ENCODE measurements around the gene BCL7A. TPM values are rescaled to one million over a fixed set of nuclear protein-coding genes. Genes with fewer than 3 reads are reported as not detected.

Gene BCL7A
- total RNA-seq, 4 donors from 2014 or later, result 18.3 to 27.2 (median 22.7) TPM

GRCh38 chr12:122088179-122088810 lies 66.6 kb downstream of the BCL7A start:
- TF ChIP-seq, protein P1, sequence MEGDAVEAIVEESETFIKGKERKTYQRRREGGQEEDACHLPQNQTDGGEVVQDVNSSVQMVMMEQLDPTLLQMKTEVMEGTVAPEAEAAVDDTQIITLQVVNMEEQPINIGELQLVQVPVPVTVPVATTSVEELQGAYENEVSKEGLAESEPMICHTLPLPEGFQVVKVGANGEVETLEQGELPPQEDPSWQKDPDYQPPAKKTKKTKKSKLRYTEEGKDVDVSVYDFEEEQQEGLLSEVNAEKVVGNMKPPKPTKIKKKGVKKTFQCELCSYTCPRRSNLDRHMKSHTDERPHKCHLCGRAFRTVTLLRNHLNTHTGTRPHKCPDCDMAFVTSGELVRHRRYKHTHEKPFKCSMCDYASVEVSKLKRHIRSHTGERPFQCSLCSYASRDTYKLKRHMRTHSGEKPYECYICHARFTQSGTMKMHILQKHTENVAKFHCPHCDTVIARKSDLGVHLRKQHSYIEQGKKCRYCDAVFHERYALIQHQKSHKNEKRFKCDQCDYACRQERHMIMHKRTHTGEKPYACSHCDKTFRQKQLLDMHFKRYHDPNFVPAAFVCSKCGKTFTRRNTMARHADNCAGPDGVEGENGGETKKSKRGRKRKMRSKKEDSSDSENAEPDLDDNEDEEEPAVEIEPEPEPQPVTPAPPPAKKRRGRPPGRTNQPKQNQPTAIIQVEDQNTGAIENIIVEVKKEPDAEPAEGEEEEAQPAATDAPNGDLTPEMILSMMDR (IDR thresholded peaks at IDR 0.05), result no peak
- TF ChIP-seq POLR2A (IDR thresholded peaks at IDR 0.05), result no peak
- no peak overlapping the region for H3K4me3 ChIP-seq (replicated peaks in 1 of 3)
- peaks cover 60 to 72% of the 10 kb centered on the region in 2 donors for H3K4me1 ChIP-seq

DNA sequence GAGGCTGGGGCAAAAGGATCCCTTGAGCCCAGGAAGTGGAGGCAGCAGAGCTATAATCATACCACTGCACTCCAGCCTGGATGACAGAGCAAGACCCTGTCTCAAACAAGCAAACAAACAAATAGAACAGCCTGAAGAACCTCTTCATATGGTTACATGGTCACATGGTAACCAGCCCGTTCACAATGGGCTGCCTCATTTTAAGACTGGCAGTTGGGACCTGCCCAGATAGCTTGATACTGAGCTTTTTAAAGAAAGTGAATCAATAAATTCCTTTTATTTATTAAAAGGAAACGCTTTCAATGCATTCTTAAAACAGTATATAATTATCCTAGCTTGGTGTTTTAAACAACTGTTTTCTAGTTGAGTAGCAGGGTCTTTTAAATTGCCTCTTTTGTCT lies 67.4 kb downstream of the BCL7A start:
- H3K4me1 ChIP-seq, result peaks cover 59 to 78% of the 10 kb centered on the region in 2 donors

More at GRCh38 chr12:122088179-122088810, 66.6 kb downstream of the BCL7A start:
- no peaks in the 10 kb centered on the region for H3K9me3 ChIP-seq
- DNase-seq, result no peak
- no peaks in the 10 kb centered on the region for H3K27me3 ChIP-seq
- H3K36me3 ChIP-seq, result peaks cover 16 to 21% of the 10 kb centered on the region in 2 donors
- H3K27ac ChIP-seq, result peak overlapping the region; percentile 42 to 68 (median 55)
- intact Hi-C loops (cut with DNase I), result no loop called here
- WGBS, 2 donors, result 61 to 74% methylated on average over 9 of the region's 9 CpGs

GRCh38 chr12:122090759-122091515 lies 69.3 kb downstream of the BCL7A start:
- H3K4me3 ChIP-seq (replicated peaks in 1 of 3), result no peak overlapping the region
- intact Hi-C loops (cut with DNase I), result no loop called here
- 54 to 58% methylated on average over 7 of the region's 7 CpGs for WGBS, 2 donors
- TF ChIP-seq, protein P1 (IDR thresholded peaks at IDR 0.05), result no peak
- TF ChIP-seq POLR2A (IDR thresholded peaks at IDR 0.05), result no peak
- peak overlapping the region; percentile 1 to 87 (median 77) for H3K27ac ChIP-seq
- no peaks in the 10 kb centered on the region for H3K27me3 ChIP-seq
- H3K4me1 ChIP-seq, result peaks cover 73 to 92% of the 10 kb centered on the region in 2 donors
- peaks cover 0 to 8% of the 10 kb centered on the region in 2 donors for H3K36me3 ChIP-seq
- no peaks in the 10 kb centered on the region for H3K9me3 ChIP-seq
- DNase-seq, result peak; percentile 61 to 65

More for the DNA sequence above, 67.4 kb downstream of the BCL7A start:
- DNase-seq, result no peak
- no peak overlapping the region for H3K4me3 ChIP-seq (replicated peaks in 1 of 3)
- H3K9me3 ChIP-seq, result no peaks in the 10 kb centered on the region
- H3K27me3 ChIP-seq, result no peaks in the 10 kb centered on the region
- WGBS, 2 donors, result 63 to 75% methylated on average over 2 of the region's 2 CpGs
- peaks cover 12 to 21% of the 10 kb centered on the region in 2 donors for H3K36me3 ChIP-seq
- H3K27ac ChIP-seq, result peak overlapping the region in 2 of 3 donors; percentile 55 to 68
- TF ChIP-seq, protein P1 (IDR thresholded peaks at IDR 0.05), result no peak
- no peak for TF ChIP-seq POLR2A (IDR thresholded peaks at IDR 0.05)
- intact Hi-C loops (cut with DNase I), result no loop called here

- Histone ChIP-seq H3K4me3 (replicated peaks in 1 of 3) (no peak overlapping the region), H3K36me3 (no peaks in the 10 kb centered on the region), H3K9me3 (no peaks in the 10 kb centered on the region), H3K4me1 (peaks cover 77 to 94% of the 10 kb centered on the region in 2 donors), H3K27ac (peak overlapping the region in 2 of 3 donors; percentile 77 to 87), H3K27me3 (no peaks in the 10 kb centered on the region)
- no peak for DNase-seq
- no peak for TF ChIP-seq POLR2A (IDR thresholded peaks at IDR 0.05)
- TF ChIP-seq, protein P1 (IDR thresholded peaks at IDR 0.05), result no peak
- intact Hi-C loops (cut with DNase I), result no loop called here
- WGBS, 2 donors, result 91 to 97% methylated on average over 9 of the region's 9 CpGs
Measured at GRCh38 chr12:122093098-122093883, 71.6 kb downstream of the BCL7A start.
